ENCODE results near the gene GHRL.

GHRL gene

DNA sequence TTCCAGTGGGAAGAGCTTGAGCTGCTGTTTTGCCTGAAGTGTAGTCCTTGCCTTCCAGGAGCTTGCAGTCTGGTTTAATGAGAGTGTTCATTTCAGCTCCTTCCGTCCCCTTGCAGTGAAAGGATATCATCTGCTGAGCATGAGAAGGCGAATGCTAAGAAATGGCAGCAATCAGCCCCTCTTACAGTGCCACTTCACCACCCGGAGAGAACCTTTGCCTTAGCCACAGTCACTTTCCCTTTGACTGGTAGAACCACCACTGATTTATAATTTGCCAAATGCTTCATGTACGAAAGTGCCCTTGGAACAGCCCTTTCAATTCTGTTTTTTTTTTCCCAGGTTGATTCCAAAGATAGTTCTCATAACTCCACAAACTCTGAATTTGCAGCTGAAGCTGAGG, 32.9 kb downstream of the GHRL start:
- Mint-ChIP-seq H3K4me1 (peaks cover 79% of the 10 kb centered on the region), H3K36me3 (peaks cover 100% of the 10 kb centered on the region), H3K27ac (peak overlapping the region; percentile 89), H3K9me3 (no peaks in the 10 kb centered on the region), H3K4me3 (peak overlapping the region; percentile 33)
- ATAC-seq, result peak; percentile 63
- no peak for DNase-seq (ENCODE audit: low spot score in 2 of 2)

DNA sequence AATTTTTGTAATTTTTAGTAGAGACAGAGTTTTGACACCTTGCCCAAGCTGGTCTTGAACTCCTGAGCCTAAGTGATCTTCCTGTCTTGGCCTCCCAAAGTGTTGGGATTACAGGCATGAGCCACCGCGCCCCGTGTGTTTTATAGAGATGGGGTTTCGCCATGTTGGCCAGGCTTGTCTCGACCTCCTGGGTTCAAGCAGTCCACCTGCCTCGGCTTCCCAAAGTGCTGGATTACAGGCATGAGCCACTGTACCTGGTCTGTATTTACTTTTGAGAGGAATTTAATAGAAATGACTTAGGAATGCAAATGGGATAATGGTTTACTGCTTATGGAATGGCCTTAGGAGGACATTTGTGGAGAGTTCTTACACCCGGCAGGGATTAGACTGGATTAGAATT, 33.7 kb downstream of the GHRL start:
- peaks cover 80% of the 10 kb centered on the region for H3K4me1 Mint-ChIP-seq
- ATAC-seq (no peak), DNase-seq (ENCODE audit: low spot score in 2 of 2) (no peak)
- no peak overlapping the region for H3K4me3 Mint-ChIP-seq
- peak overlapping the region; percentile 89 for H3K27ac Mint-ChIP-seq
- H3K36me3 Mint-ChIP-seq, result peaks cover 100% of the 10 kb centered on the region
- no peaks in the 10 kb centered on the region for H3K9me3 Mint-ChIP-seq

DNA sequence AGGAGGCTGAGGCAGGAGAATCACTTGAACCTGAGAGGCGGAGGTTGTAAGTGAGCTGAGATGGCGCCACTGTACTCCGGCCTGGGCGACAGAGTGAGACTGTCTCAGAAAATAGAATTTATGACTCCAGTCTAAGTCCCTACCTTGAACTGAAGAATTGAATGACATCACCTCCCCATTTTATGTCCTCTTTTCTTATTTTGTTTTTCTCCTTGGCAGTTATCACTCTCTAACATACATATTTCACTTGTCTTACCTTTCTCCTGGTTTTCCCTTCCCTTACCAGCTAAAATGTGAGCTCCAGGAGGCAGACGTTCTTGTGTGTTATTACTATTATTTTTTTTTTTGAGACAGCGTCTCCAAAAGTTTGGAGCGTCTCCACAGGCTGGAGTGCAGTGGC, 36.9 kb downstream of the GHRL start:
- H3K4me3 Mint-ChIP-seq, result no peak overlapping the region
- peak overlapping the region; percentile 85 for H3K27ac Mint-ChIP-seq
- peaks cover 81% of the 10 kb centered on the region for H3K4me1 Mint-ChIP-seq
- H3K36me3 Mint-ChIP-seq, result peaks cover 100% of the 10 kb centered on the region
- DNase-seq (ENCODE audit: low spot score in 2 of 2) (no peak), ATAC-seq (no peak)
- H3K9me3 Mint-ChIP-seq, result no peaks in the 10 kb centered on the region

DNA sequence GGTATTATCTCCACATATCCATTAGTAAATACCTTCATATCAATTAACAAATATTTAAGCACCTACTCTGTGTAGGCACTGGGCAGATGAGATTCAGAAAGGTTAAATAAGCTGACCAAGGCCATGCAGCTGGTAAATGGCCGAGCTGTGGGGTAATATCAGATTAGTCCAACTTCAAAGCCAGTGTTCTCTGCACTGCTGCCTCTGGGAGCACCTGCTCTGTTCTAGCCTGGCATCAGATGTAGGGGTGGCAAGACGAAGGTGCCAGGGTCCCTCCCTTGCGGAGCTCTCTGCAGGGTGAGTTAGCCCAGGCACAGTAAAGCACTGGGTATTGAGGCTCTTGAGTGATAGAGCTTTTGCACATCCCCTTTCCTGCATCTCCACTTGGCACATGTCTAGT, 39.0 kb downstream of the GHRL start:
- ATAC-seq (no peak), DNase-seq (ENCODE audit: low spot score in 2 of 2) (no peak)
- Mint-ChIP-seq H3K9me3 (no peaks in the 10 kb centered on the region), H3K4me3 (peak overlapping the region; percentile 25), H3K27ac (peak overlapping the region; percentile 85), H3K4me1 (peaks cover 77% of the 10 kb centered on the region), H3K36me3 (peaks cover 100% of the 10 kb centered on the region)

GRCh38 chr3:10251006-10251405, 41.7 kb downstream of the GHRL start:
- Mint-ChIP-seq H3K9me3 (peaks cover 2% of the 10 kb centered on the region), H3K27ac (peak overlapping the region; percentile 96), H3K4me3 (peak overlapping the region; percentile 97), H3K4me1 (peaks cover 73% of the 10 kb centered on the region), H3K36me3 (peaks cover 83% of the 10 kb centered on the region)
- no peak for DNase-seq (ENCODE audit: low spot score in 2 of 2)
- no peak for ATAC-seq

GRCh38 chr3:10249833-10250232, 42.9 kb downstream of the GHRL start:
- Mint-ChIP-seq H3K4me3 (peak overlapping the region; percentile 97), H3K9me3 (peaks cover 6% of the 10 kb centered on the region), H3K4me1 (peaks cover 64% of the 10 kb centered on the region), H3K27ac (peak overlapping the region; percentile 96), H3K36me3 (peaks cover 77% of the 10 kb centered on the region)
- ATAC-seq (peak; percentile 33), DNase-seq (ENCODE audit: low spot score in 2 of 2) (no peak)

- Mint-ChIP-seq H3K36me3 (peaks cover 71% of the 10 kb centered on the region), H3K4me3 (peak overlapping the region; percentile 97), H3K9me3 (peaks cover 6% of the 10 kb centered on the region), H3K4me1 (peaks cover 57% of the 10 kb centered on the region), H3K27ac (peak overlapping the region; percentile 96)
- DNase-seq (ENCODE audit: low spot score in 2 of 2) (peak; percentile 40 to 78), ATAC-seq (peak; percentile 38)
Measured at GRCh38 chr3:10248984-10249748, 43.6 kb downstream of the GHRL start.

- Mint-ChIP-seq H3K27ac (peak within 1 kb of the TSS; percentile 96), H3K4me3 (peak within 1 kb of the TSS; percentile 97), H3K4me1 (peaks cover 57% of the 10 kb centered on the region), H3K36me3 (peaks cover 63% of the 10 kb centered on the region), H3K9me3 (peaks cover 6% of the 10 kb centered on the region)
- peak; percentile 77 to 93 for DNase-seq (ENCODE audit: low spot score in 2 of 2)
- peak; percentile 95 for ATAC-seq
Measured at GRCh38 chr3:10248184-10248983, 44.4 kb downstream of the GHRL start, which contains the start of gene TATDN2. Gene TATDN2, plus strand, starts transcription at chr3:10248459. Its CDS starts 742 bp downstream, at chr3:10249201.

GRCh38 chr3:10247679-10248183, 45.0 kb downstream of the GHRL start:
- ATAC-seq (no peak), DNase-seq (ENCODE audit: low spot score in 2 of 2) (no peak)
- Mint-ChIP-seq H3K4me3 (peak overlapping the region; percentile 97), H3K36me3 (peaks cover 61% of the 10 kb centered on the region), H3K4me1 (peaks cover 57% of the 10 kb centered on the region), H3K27ac (peak overlapping the region; percentile 96), H3K9me3 (peaks cover 6% of the 10 kb centered on the region)

- H3K36me3 Mint-ChIP-seq, result peaks cover 44% of the 10 kb centered on the region
- ATAC-seq, result no peak
- peaks cover 44% of the 10 kb centered on the region for H3K4me1 Mint-ChIP-seq
- H3K4me3 Mint-ChIP-seq, result no peak overlapping the region
- H3K9me3 Mint-ChIP-seq, result peaks cover 6% of the 10 kb centered on the region
- no peak for DNase-seq (ENCODE audit: low spot score in 2 of 2)
- H3K27ac Mint-ChIP-seq, result no peak overlapping the region
Measured at GRCh38 chr3:10245081-10245712, 47.5 kb downstream of the GHRL start.

DNA sequence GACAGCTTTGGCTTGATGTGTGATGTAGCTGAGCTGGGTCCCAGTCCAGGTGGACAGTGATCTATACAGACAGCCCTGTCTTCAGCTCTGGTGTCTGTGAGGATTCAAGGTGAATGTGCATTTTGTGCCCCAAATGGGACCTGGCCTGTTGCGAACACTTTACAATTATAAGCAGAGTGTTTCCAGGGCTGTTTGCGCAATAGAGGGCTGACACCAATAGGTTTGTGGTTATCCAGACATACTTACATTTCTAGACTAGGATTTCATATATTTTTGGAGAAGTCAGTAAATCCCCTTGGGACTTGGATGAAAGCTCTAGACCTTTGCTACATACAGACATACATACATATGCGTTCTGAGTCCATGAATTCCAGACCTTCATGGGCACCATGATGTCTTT, 48.7 kb downstream of the GHRL start:
- DNase-seq (ENCODE audit: low spot score in 2 of 2), result no peak
- Mint-ChIP-seq H3K4me3 (no peak overlapping the region), H3K27ac (no peak overlapping the region), H3K9me3 (peaks cover 6% of the 10 kb centered on the region), H3K4me1 (peaks cover 41% of the 10 kb centered on the region), H3K36me3 (peaks cover 42% of the 10 kb centered on the region)
- no peak for ATAC-seq

DNA sequence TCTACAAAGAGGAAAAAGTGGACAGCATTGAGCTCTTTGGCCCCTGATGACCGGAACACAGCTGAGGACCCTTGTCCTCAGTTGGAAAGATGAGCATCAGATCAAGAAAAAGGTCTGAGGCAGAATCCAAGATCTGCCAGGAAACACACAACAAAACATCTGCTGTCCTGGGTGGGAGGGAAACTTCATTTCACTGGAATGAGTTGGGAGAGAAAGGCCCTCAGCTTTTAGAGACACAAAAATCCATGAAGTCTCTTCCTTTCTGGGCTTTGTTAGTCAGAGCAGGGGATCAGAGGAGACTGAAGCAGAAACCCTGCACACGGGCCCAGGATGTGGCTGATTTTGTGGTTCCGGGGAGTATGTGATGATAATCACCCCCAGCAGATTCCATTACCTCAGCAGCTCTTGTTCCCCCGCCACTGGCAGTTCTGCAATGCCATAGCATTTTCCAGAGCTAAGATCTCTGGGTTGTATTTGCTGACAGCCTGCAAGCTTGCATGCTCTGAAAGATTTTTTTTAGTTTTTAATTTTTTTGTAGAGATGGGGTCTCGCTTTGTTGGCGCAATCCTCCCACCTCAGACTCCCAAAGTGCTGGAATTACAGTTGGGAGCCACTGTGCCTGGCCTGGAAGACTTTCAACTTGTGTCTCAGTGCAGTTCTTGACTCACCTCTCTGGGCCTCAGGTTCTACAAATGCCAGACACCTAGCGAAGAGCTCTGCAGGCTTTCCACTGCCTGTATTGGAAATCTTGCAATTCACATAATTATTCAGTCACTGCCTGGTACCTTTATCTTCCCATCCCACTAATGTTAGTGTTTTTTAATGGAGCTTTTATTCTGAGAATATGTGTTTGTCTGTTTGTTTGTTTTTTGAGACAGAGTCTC, 50.3 kb downstream of the GHRL start:
- Mint-ChIP-seq H3K27ac (peak overlapping the region; percentile 96), H3K4me1 (peaks cover 47% of the 10 kb centered on the region), H3K36me3 (peaks cover 44% of the 10 kb centered on the region), H3K9me3 (peaks cover 6% of the 10 kb centered on the region), H3K4me3 (peak overlapping the region; percentile 64)
- DNase-seq (ENCODE audit: low spot score in 2 of 2) (peak in 1 of 2 donors; percentile 72), ATAC-seq (peak; percentile 98)

GRCh38 chr3:10240799-10241198, 51.9 kb downstream of the GHRL start:
- H3K27ac Mint-ChIP-seq, result peak overlapping the region; percentile 37
- peaks cover 49% of the 10 kb centered on the region for H3K36me3 Mint-ChIP-seq
- no peak for DNase-seq (ENCODE audit: low spot score in 2 of 2)
- H3K4me1 Mint-ChIP-seq, result peaks cover 48% of the 10 kb centered on the region
- H3K9me3 Mint-ChIP-seq, result peaks cover 3% of the 10 kb centered on the region
- H3K4me3 Mint-ChIP-seq, result no peak overlapping the region
- ATAC-seq, result no peak

DNA sequence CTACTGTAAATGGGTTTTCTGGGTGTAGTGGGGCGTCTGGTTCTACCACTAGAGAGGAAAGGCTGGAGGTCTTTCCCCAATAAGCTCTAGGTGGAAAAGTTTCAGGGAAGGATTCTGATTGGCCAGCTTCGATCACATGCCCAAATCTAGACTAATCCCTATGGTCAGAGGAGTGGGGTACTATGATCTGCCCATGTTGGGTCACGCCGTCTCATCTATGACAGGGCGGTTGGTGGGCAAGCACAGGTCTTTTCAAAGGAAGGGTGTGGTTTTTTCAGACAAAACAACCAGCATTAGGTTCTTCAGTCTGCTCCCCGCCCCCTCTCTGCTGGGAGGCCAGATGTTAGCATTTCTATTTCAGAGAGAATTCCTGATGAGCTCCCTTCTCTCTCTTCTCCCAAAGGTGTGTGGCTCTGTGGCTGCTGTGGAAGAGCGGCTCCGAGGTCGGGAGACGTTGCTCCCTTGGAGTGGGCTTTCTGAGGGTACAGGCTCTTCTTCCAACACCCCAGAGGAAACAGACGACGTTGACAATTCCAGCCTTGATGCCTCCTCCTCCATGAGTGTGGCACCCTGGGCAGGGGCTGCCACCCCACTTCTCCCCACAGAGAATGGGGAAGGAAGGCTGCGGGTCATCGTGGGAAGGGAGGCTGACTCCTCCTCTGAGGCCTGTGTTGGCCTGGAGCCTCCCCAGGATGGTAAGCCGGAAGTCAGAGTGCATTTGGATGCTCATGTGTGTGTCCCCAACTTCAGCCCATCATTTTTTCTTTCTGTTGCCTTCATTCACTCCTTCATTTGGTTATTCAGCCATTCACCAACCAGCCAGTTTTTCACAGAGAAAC, 54.2 kb downstream of the GHRL start:
- Mint-ChIP-seq H3K9me3 (no peaks in the 10 kb centered on the region), H3K27ac (peak overlapping the region; percentile 96), H3K36me3 (peaks cover 53% of the 10 kb centered on the region), H3K4me1 (peaks cover 43% of the 10 kb centered on the region), H3K4me3 (peak overlapping the region; percentile 35)
- DNase-seq (ENCODE audit: low spot score in 2 of 2), result no peak
- ATAC-seq, result peak; percentile 80

All from stimulated activated effector memory CD8-positive, alpha-beta T cell treated with anti-CD3 and anti-CD28 coated beads, Interleukin-12 subunit alpha, Interleukin-12 subunit beta, amount 100 ng/mL, for 72 hours (primary cell).